Liver (tissue), 9 donors: Measurements from ENCODE around the gene TRMT11. TPM values are rescaled to one million over a fixed set of nuclear protein-coding genes. Genes with fewer than 3 reads are reported as not detected.
"Not testable (repeated sequence)": the region's sequence is repeated elsewhere in the genome, so short reads cannot be mapped to it uniquely, and the experiment has no call there.

Experiments used
- DNase-seq: peaks from one replicate; pipeline ENCODE4 v3.0.0-alpha.2; 2017; ENCODE audit warnings: low spot score
- H3K27ac ChIP-seq, 2 donors: one replicate each; pipeline ENCODE4 v1.7.0; 2013; ENCODE audit warnings: inconsistent platforms in 2 of 2, low read length in 2 of 2, control low read depth in 1 of 2, low read depth in 1 of 2, mild to moderate bottlenecking in 1 of 2
- H3K27me3 ChIP-seq, 4 donors: one replicate each; pipeline versions ENCODE4 v1.6.1 to v1.7.0; 2013; ENCODE audit warnings: low read length in 3 of 4, inconsistent platforms in 1 of 4, mild to moderate bottlenecking in 1 of 4, moderate library complexity in 1 of 4; ENCODE audit not compliant: control insufficient read depth in 4 of 4, insufficient read depth in 4 of 4
- H3K36me3 ChIP-seq, 4 donors: one replicate each; pipeline versions ENCODE4 v1.6.1 to v1.7.0; 2013; ENCODE audit warnings: low read length in 3 of 4, mild to moderate bottlenecking in 3 of 4, low read depth in 1 of 4, moderate library complexity in 1 of 4; ENCODE audit not compliant: control insufficient read depth in 4 of 4, insufficient read depth in 3 of 4
- H3K4me1 ChIP-seq, 4 donors: one replicate each; pipeline versions ENCODE4 v1.6.1 to v1.7.0; 2013; ENCODE audit warnings: low read length in 3 of 4, mild to moderate bottlenecking in 3 of 4, moderate library complexity in 1 of 4; ENCODE audit not compliant: control insufficient read depth in 4 of 4, insufficient read depth in 4 of 4
- H3K4me3 ChIP-seq, 3 donors: one replicate each; pipeline versions ENCODE4 v1.6.1 to v1.7.0; 2013; ENCODE audit warnings: low read length in 3 of 3, control low read depth in 1 of 3, low read depth in 1 of 3, mild to moderate bottlenecking in 1 of 3
- H3K9ac ChIP-seq, 2 donors: one replicate each; pipeline ENCODE4 v1.7.0; 2013; ENCODE audit warnings: low read length in 2 of 2, mild to moderate bottlenecking in 2 of 2, moderate library complexity in 2 of 2, control low read depth in 1 of 2, low read depth in 1 of 2
- H3K9me3 ChIP-seq, 4 donors: one replicate each; pipeline versions ENCODE4 v1.6.1 to v1.7.0; 2013; ENCODE audit warnings: low read length in 3 of 4; ENCODE audit not compliant: control insufficient read depth in 4 of 4
- ATF3 ChIP-seq: IDR thresholded peaks from 2 replicates; pipeline ENCODE4 v1.6.1; 2016; ENCODE audit warnings: antibody characterized with exemption
- CTCF ChIP-seq: fragments of 150-350 bp; IDR thresholded peaks from 2 replicates; pipeline ENCODE4 v1.5.1; 2017; ENCODE audit warnings: improper control_type of control experiment, low read depth, low read length; ENCODE audit not compliant: missing input control
- EGR1 ChIP-seq, 2 donors: IDR thresholded peaks; 2 replicates each; pipeline ENCODE4 v1.6.1; 2016 to 2018; ENCODE audit warnings: antibody characterized with exemption in 2 of 2, low read depth in 2 of 2
- FOXA1 ChIP-seq: IDR thresholded peaks from 2 replicates; pipeline ENCODE4 v1.6.1; 2016; ENCODE audit warnings: antibody characterized with exemption
- FOXA2 ChIP-seq: IDR thresholded peaks from 2 replicates; pipeline ENCODE4 v1.6.1; 2016; ENCODE audit warnings: antibody characterized with exemption
- GABPA ChIP-seq, 2 donors: IDR thresholded peaks in 1 of 2; conservative IDR thresholded peaks in 1 of 2; 2 replicates each; pipeline ENCODE4 v1.6.1; 2016; ENCODE audit warnings: antibody characterized with exemption in 2 of 2, mild to moderate bottlenecking in 1 of 2, moderate library complexity in 1 of 2
- HNF4G ChIP-seq: IDR thresholded peaks from 2 replicates; pipeline ENCODE4 v1.6.1; 2016; ENCODE audit warnings: antibody characterized with exemption
- JUND ChIP-seq, 2 donors: IDR thresholded peaks; 2 replicates each; pipeline ENCODE4 v1.6.1; 2016; ENCODE audit warnings: antibody characterized with exemption in 2 of 2
- NR2F2 ChIP-seq: IDR thresholded peaks from 2 replicates; pipeline ENCODE4 v1.6.1; 2016; ENCODE audit warnings: antibody characterized with exemption
- RXRA ChIP-seq, 2 donors: IDR thresholded peaks; 2 replicates each; pipeline ENCODE4 v1.6.1; 2017 to 2018; ENCODE audit warnings: antibody characterized with exemption in 2 of 2, mild to moderate bottlenecking in 1 of 2
- TAF1 ChIP-seq: conservative IDR thresholded peaks from 2 replicates; pipeline ENCODE4 v1.6.1; 2016; ENCODE audit warnings: antibody characterized with exemption, mild to moderate bottlenecking
- YY1 ChIP-seq: IDR thresholded peaks from 2 replicates; pipeline ENCODE4 v1.6.1; 2016; ENCODE audit warnings: antibody characterized with exemption, mild to moderate bottlenecking
- ZBTB33 ChIP-seq: IDR thresholded peaks from 2 replicates; pipeline ENCODE4 v1.6.1; 2016; ENCODE audit warnings: antibody characterized with exemption
- WGBS: extraction: QIAGEN DNeasy Blood & Tissue Kit; methylation state at CpG from one replicate; pipeline ENCODE4 v1.1.7; 2013; 5-methylcytosine and 5-hydroxymethylcytosine counted together
- polyA plus RNA-seq, 2 donors: library from polyadenylated mRNA; stranded (reverse) in 1 of 2; unstranded in 1 of 2; fragments of 200-250 nt in 1 of 2; fragments of >200 nt in 1 of 2; fragmentation: Nextera tagmentation in 1 of 2; extraction: Ambion mirVana in 1 of 2; gene quantifications; one replicate each; pipeline versions ENCODE4 v1.2.1 to v1.2.3, GENCODE V29; 2013 to 2015
- total RNA-seq, 2 donors: library from RNA; depleted of rRNA; stranded (reverse); fragments of >200 nt; gene quantifications; one replicate each; pipeline ENCODE4 v1.2.3, GENCODE V29; 2014
- TF ChIP-seq, protein P1 (sequence below): IDR thresholded peaks from 2 replicates; pipeline ENCODE4 v1.6.1; 2016; ENCODE audit warnings: antibody characterized with exemption
- donor health status: healthy.
- donor health status: healthy.
- donor health status: healthy.
- donor health status: healthy.
- donor health status: healthy.

TRMT11 gene
- total and polyA plus RNA-seq, 4 donors = 9.9 to 82.3 (median 17.2) TPM

DNA sequence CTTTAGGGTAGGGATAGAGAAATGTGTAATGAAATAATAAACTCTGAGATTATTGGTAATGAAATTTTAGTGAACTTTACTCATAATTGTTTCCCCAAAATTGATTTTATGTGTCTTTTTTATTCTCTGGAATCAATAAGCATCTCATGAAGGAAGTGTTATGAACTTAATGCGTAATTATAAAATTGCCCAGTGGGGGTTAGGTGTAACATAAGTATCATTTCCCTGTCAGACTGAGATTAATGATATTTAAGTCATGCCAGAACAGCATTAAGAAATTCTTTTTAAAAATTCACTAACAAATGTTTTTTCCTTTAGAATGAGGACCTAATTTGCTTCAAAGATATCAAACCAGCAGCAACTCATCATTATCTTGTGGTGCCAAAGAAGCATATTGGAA lies 19.8 kb upstream of the TRMT11 start:
- Histone ChIP-seq H3K4me3 (no peak overlapping the region), H3K27ac (no peak overlapping the region), H3K9me3 (no peaks in the 10 kb centered on the region), H3K36me3 (peaks cover 0 to 10% (median 0%) of the 10 kb centered on the region in 4 donors), H3K4me1 (peaks cover 6 to 17% (median 10%) of the 10 kb centered on the region in 4 donors), H3K9ac (no peak overlapping the region), H3K27me3 (no peaks in the 10 kb centered on the region)
- TF ChIP-seq GABPA (IDR thresholded peaks at IDR 0.05 in 1 of 2, conservative IDR thresholded peaks at IDR 0.05 in 1 of 2) (no peak), TAF1 (no peak), ATF3 (no peak), FOXA1 (no peak), EGR1 (IDR thresholded peaks at IDR 0.05; ENCODE audit: low read depth in 2 of 2) (no peak)
- 95% methylated on average over 1 of the region's 1 CpG for WGBS
- DNase-seq = no peak

DNA sequence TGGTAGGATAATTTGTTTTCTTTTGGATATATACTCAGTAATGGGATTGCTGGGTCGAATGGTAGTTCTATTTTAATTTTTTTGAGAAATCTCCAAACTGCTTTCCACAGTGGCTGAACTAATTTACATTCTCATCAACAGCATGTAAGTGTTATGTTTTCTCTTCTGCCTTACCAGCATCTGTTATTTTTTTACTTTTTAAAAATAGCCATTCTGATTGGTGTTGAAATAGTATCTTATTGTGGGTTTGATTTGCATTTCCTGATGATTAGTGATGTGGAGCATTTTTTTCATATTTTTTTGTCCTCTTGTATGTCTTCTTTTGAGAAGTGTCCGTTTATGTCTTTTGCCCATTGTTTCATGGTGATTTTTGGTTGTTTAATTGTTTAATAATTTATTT lies 17.8 kb upstream of the TRMT11 start:
- H3K4me3 ChIP-seq = no peak overlapping the region

DNA sequence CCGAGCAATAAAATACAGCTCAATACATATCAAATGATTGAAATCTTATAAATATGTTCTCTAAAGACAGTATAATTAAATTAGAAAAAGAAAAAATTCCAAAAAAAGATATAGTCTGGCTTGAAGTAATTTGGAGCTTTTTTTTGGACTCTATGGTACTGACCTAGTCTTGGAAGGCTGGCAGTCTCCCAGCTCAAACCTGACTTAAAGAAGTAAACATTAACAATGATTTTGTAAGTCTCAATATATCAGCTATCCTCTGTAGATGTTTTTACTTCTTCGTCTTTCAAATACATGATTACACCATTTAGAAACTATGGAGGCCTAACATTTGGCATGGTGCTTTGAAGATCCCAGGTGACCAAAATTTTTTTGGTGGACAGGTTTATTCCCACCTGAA lies 15.6 kb upstream of the TRMT11 start:
- WGBS = 52% methylated on average over 2 of the region's 2 CpGs
- peaks cover 1 to 14% (median 9%) of the 10 kb centered on the region in 4 donors for H3K36me3 ChIP-seq
- no peak for TF ChIP-seq ATF3
- TF ChIP-seq EGR1 (IDR thresholded peaks at IDR 0.05; ENCODE audit: low read depth in 2 of 2) = no peak
- TF ChIP-seq JUND (IDR thresholded peaks at IDR 0.05) = no peak
- no peak for TF ChIP-seq ZBTB33
- TF ChIP-seq YY1 = no peak
- TF ChIP-seq RXRA (IDR thresholded peaks at IDR 0.05) = no peak
- no peak for TF ChIP-seq CTCF
- TF ChIP-seq FOXA2 = no peak
- TF ChIP-seq FOXA1 = no peak
- TF ChIP-seq, protein P1, sequence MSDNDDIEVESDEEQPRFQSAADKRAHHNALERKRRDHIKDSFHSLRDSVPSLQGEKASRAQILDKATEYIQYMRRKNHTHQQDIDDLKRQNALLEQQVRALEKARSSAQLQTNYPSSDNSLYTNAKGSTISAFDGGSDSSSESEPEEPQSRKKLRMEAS = no peak
- no peak for TF ChIP-seq NR2F2
- H3K27ac ChIP-seq = no peak overlapping the region
- no peaks in the 10 kb centered on the region for H3K9me3 ChIP-seq
- H3K4me3 ChIP-seq = no peak overlapping the region
- H3K9ac ChIP-seq = no peak overlapping the region
- no peaks in the 10 kb centered on the region for H3K27me3 ChIP-seq
- no peak for DNase-seq
- no peaks in the 10 kb centered on the region for H3K4me1 ChIP-seq

More for the DNA sequence above, 17.8 kb upstream of the TRMT11 start:
- H3K36me3 ChIP-seq = peaks cover 0 to 10% (median 0%) of the 10 kb centered on the region in 4 donors
- H3K9me3 ChIP-seq = no peaks in the 10 kb centered on the region
- H3K9ac ChIP-seq = no peak overlapping the region
- no peak for DNase-seq
- no peaks in the 10 kb centered on the region for H3K27me3 ChIP-seq
- peaks cover 0 to 7% (median 3%) of the 10 kb centered on the region in 4 donors for H3K4me1 ChIP-seq
- TF ChIP-seq NR2F2 (no peak), JUND (IDR thresholded peaks at IDR 0.05) (no peak), EGR1 (IDR thresholded peaks at IDR 0.05; ENCODE audit: low read depth in 2 of 2) (no peak), HNF4G (no peak), FOXA2 (no peak)
- H3K27ac ChIP-seq = no peak overlapping the region
- WGBS = 90% methylated on average over 2 of the region's 2 CpGs

DNA sequence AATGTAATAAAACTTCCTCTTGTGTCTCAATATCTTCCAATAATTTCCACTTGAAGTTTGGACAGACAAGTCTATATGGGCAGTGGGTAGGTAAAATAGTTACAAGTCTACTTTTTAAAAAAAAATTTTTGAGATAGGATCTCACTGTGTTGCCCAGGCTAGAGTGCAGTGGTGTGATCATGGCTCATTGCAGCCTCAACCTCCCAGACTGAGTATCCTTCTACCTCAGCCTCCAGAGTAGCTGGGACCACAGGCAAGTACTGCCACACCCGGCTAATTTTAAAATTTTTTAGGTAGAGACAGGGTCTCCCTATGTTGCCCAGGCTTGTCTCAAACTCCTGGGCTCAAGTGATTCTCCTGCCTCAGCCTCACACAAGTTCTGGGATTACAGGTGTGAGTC lies 13.9 kb upstream of the TRMT11 start:
- H3K36me3 ChIP-seq = peaks cover 1 to 15% (median 9%) of the 10 kb centered on the region in 4 donors
- not testable (repeated sequence) for DNase-seq, H3K4me1 ChIP-seq, H3K4me3 ChIP-seq, H3K27ac ChIP-seq, H3K9ac ChIP-seq, H3K9me3 ChIP-seq, H3K27me3 ChIP-seq
- WGBS = 100% methylated on average over 1 of the region's 1 CpG
